K562 (cell line): ENCODE data around the gene ASF1B. TPM values are rescaled to one million over a fixed set of nuclear protein-coding genes. Genes with fewer than 3 reads are reported as not detected.

Experiments used
- ASH1L ChIP-seq: fragments of 450-650 bp; IDR thresholded peaks from 2 replicates; pipeline ENCODE4 v1.6.1; 2018; ENCODE audit warnings: borderline replicate concordance, mild to moderate bottlenecking, low read depth; ENCODE audit not compliant: partially characterized antibody
- BHLHE40 ChIP-seq: IDR thresholded peaks from 2 replicates; pipeline ENCODE4 v1.6.1; 2011; ENCODE audit warnings: low read length, improper control_type of control experiment
- BRF2 ChIP-seq: IDR thresholded peaks from 3 replicates; pipeline ENCODE4 v1.6.1; 2011; ENCODE audit warnings: borderline replicate concordance, mild to moderate bottlenecking; ENCODE audit not compliant: insufficient read length, insufficient read depth
- CXXC5 ChIP-seq: fragments of 250-450 bp; sonication (Bioruptor Pico); IDR thresholded peaks from 2 replicates; pipeline ENCODE4 v1.8.0; 2022; ENCODE audit warnings: inconsistent platforms, mild to moderate bottlenecking, moderate library complexity
- DIDO1 ChIP-seq: fragments of 450-650 bp; IDR thresholded peaks from 2 replicates; pipeline ENCODE4 v1.6.1; 2016; ENCODE audit warnings: low read depth, missing biosample characterization, missing genetic modification characterization
- DPF2 ChIP-seq: fragments of 450-650 bp; IDR thresholded peaks from 2 replicates; pipeline ENCODE4 v1.6.1; 2016
- KLF1 ChIP-seq: fragments of 450-650 bp; IDR thresholded peaks from 2 replicates; pipeline ENCODE4 v1.6.1; 2016; ENCODE audit warnings: missing genetic modification characterization, missing compliant biosample characterization
- MAFF ChIP-seq: IDR thresholded peaks from 2 replicates; pipeline ENCODE4 v1.6.1; 2012; ENCODE audit warnings: low read length, improper control_type of control experiment
- MGA ChIP-seq: fragments of 450-650 bp; IDR thresholded peaks from 2 replicates; pipeline ENCODE4 v1.6.1; 2016; ENCODE audit warnings: mild to moderate bottlenecking, moderate library complexity
- NELFE ChIP-seq: IDR thresholded peaks from 2 replicates; pipeline ENCODE4 v1.6.1; 2011; ENCODE audit warnings: mild to moderate bottlenecking; ENCODE audit not compliant: insufficient read depth, insufficient read length
- PHB ChIP-seq: fragments of 250-450 bp; sonication (Bioruptor Pico); IDR thresholded peaks from 2 replicates; pipeline ENCODE4 v1.5.0; 2021
- PTRF ChIP-seq: fragments of 450-650 bp; IDR thresholded peaks from 2 replicates; pipeline ENCODE4 v1.6.1; 2016; ENCODE audit warnings: mild to moderate bottlenecking, missing genetic modification characterization, missing compliant biosample characterization
- ZNF57 ChIP-seq: fragments of 450-650 bp; formaldehyde crosslinking; IDR thresholded peaks from 2 replicates; pipeline ENCODE4 v1.4.0; 2020; ENCODE audit warnings: mild to moderate bottlenecking, moderate library complexity
- polyA plus RNA-seq, 8 experiments: library from polyadenylated mRNA; depleted of rRNA in 4 of 8; stranded (reverse) in 5 of 8; unstranded in 3 of 8; fragments of >200 nt; fragmentation: Nextera tagmentation in 2 of 8; fragmentation: Illumina TruSeq in 1 of 8; extraction: Ambion mirVana in 2 of 8; extraction: Trizol in 1 of 8; gene quantifications; 2 replicates each; pipeline versions ENCODE4 v1.2.1 to v1.2.3, GENCODE V29; 2011 to 2014; ENCODE audit warnings: inconsistent platforms in 1 of 8, missing spikeins in 1 of 8
- total RNA-seq, 7 experiments: library from RNA; depleted of rRNA in 6 of 7; stranded (reverse); fragments of >200 nt in 6 of 7; fragmentation: Illumina TruSeq in 2 of 7; extraction: Trizol in 2 of 7; gene quantifications; 2 replicates each; pipeline versions ENCODE4 v1.2.1 to v1.2.3, GENCODE V29; 2011 to 2021; ENCODE audit warnings: low replicate concordance in 1 of 7
- TF ChIP-seq, protein P1 (sequence below): fragments of 450-650 bp; IDR thresholded peaks from 2 replicates; pipeline ENCODE4 v1.6.1; 2016; ENCODE audit warnings: low read depth, mild to moderate bottlenecking, moderate library complexity

The ASF1B gene
- total and polyA plus RNA-seq, 9 of the 15 experiments (the other 6 are each of a cell fraction or from before 2014, with no cell fraction given), result 6.0 to 69.4 (median 53.3) TPM

- TF ChIP-seq DPF2 (peak; percentile 37; the same call in 1 of the 2 replicates), CXXC5 (CRISPR knock-in tag) (peak; percentile 46), MGA (peak; percentile 65), KLF1 (tag) (no peak), MAFF (no peak), PTRF (tag) (no peak), DIDO1 (tag) (no peak), ASH1L (no peak), BRF2 (no peak), PHB (CRISPR knock-in tag) (0 out of 2 replicates have a peak, but pooled peaks have one; percentile 32), ZNF57 (CRISPR knock-in tag) (no peak), NELFE (no peak), BHLHE40 (0 out of 2 replicates have a peak, but pooled peaks have one; percentile 49)
- TF ChIP-seq, protein P1, sequence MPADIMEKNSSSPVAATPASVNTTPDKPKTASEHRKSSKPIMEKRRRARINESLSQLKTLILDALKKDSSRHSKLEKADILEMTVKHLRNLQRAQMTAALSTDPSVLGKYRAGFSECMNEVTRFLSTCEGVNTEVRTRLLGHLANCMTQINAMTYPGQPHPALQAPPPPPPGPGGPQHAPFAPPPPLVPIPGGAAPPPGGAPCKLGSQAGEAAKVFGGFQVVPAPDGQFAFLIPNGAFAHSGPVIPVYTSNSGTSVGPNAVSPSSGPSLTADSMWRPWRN, result peak; percentile 78
These were observed 50.9 kb downstream of the ASF1B start, which contains the start of gene C19orf67 (continued) for GRCh38 chr19:14085309-14085995.
